GM21786 (cell line): ENCODE data around the gene MAP3K3.

Source experiments
- ATAC-seq: cut with Tn5 transposase; IDR thresholded peaks from one replicate; pipeline ENCODE4 v1.9.1; 2021; ENCODE audit not compliant: unreplicated experiment

Gene MAP3K3

GRCh38 chr17:63622574-63623390 is 565 bp downstream of the MAP3K3 start:
- ATAC-seq: peak; percentile 19

GRCh38 chr17:63623786-63624530 is 1.7 kb downstream of the MAP3K3 start:
- ATAC-seq: no peak

- no peak for ATAC-seq
Observed at GRCh38 chr17:63624531-63624880, 2.3 kb downstream of the MAP3K3 start.

GRCh38 chr17:63626551-63627180 is 4.4 kb downstream of the MAP3K3 start:
- ATAC-seq: no peak

- no peak for ATAC-seq
Observed at GRCh38 chr17:63629627-63630026, 7.4 kb downstream of the MAP3K3 start.

- no peak for ATAC-seq
Observed at GRCh38 chr17:63631062-63631461, 8.8 kb downstream of the MAP3K3 start.

GRCh38 chr17:63631626-63632025 is 9.4 kb downstream of the MAP3K3 start:
- no peak for ATAC-seq

GRCh38 chr17:63633742-63634141 is 11.5 kb downstream of the MAP3K3 start:
- ATAC-seq: no peak

GRCh38 chr17:63634163-63634562 is 11.9 kb downstream of the MAP3K3 start:
- ATAC-seq: no peak

GRCh38 chr17:63634816-63635215 is 12.6 kb downstream of the MAP3K3 start:
- ATAC-seq: no peak

GRCh38 chr17:63635290-63635689 is 13.1 kb downstream of the MAP3K3 start:
- ATAC-seq: no peak

- ATAC-seq: no peak
Observed at GRCh38 chr17:63635787-63636186, 13.6 kb downstream of the MAP3K3 start.

- ATAC-seq: no peak
Observed at GRCh38 chr17:63639125-63639524, 16.9 kb downstream of the MAP3K3 start.

GRCh38 chr17:63640038-63640437 is 17.8 kb downstream of the MAP3K3 start:
- ATAC-seq: no peak

- no peak for ATAC-seq
Observed at GRCh38 chr17:63641692-63642448, 19.7 kb downstream of the MAP3K3 start.

- no peak for ATAC-seq
Observed at GRCh38 chr17:63644846-63645245, 22.6 kb downstream of the MAP3K3 start.

- peak; percentile 45 for ATAC-seq
Observed at GRCh38 chr17:63645775-63646487, 23.7 kb downstream of the MAP3K3 start.

GRCh38 chr17:63646488-63646806 is 24.2 kb downstream of the MAP3K3 start:
- ATAC-seq: peak; percentile 91

GRCh38 chr17:63647065-63647725 is 25.0 kb downstream of the MAP3K3 start:
- ATAC-seq: no peak

- ATAC-seq: no peak
Observed at GRCh38 chr17:63647936-63648335, 25.7 kb downstream of the MAP3K3 start.
